GM15510 (cell line): ENCODE measurements around the gene EFNA3.

ENCODE experiments used
- POLR2A ChIP-seq: IDR thresholded peaks from 3 replicates; pipeline ENCODE4 v1.6.1; 2011; ENCODE audit warnings: borderline replicate concordance; ENCODE audit not compliant: insufficient read length; ENCODE audit errors: extremely low read depth

EFNA3 gene

GRCh38 chr1:155057104-155057503, 21.5 kb upstream of the EFNA3 start:
- no peak for TF ChIP-seq POLR2A

GRCh38 chr1:155057788-155058211, 20.8 kb upstream of the EFNA3 start:
- no peak for TF ChIP-seq POLR2A

- no peak for TF ChIP-seq POLR2A
These were observed 17.9 kb upstream of the EFNA3 start for GRCh38 chr1:155060736-155061135.

GRCh38 chr1:155061381-155062150, 17.1 kb upstream of the EFNA3 start:
- no peak for TF ChIP-seq POLR2A

GRCh38 chr1:155062151-155062686, 16.4 kb upstream of the EFNA3 start:
- no peak for TF ChIP-seq POLR2A

GRCh38 chr1:155062702-155063411, 15.8 kb upstream of the EFNA3 start:
- TF ChIP-seq POLR2A, result no peak

GRCh38 chr1:155063550-155064110, 15.0 kb upstream of the EFNA3 start, which contains the start of gene EFNA4:
Gene EFNA4, plus strand, starts transcription at chr1:155063740. Its CDS starts 84 bp downstream, at chr1:155063824.
- peak; percentile 71 for TF ChIP-seq POLR2A

GRCh38 chr1:155064111-155064831, 14.4 kb upstream of the EFNA3 start:
- TF ChIP-seq POLR2A, result no peak

GRCh38 chr1:155064832-155065429, 13.7 kb upstream of the EFNA3 start:
- TF ChIP-seq POLR2A, result no peak

GRCh38 chr1:155066777-155067176, 11.9 kb upstream of the EFNA3 start:
- TF ChIP-seq POLR2A, result no peak

- TF ChIP-seq POLR2A, result no peak
These were observed 10.0 kb upstream of the EFNA3 start for GRCh38 chr1:155068599-155068998.

GRCh38 chr1:155069551-155070157, 9.0 kb upstream of the EFNA3 start:
- TF ChIP-seq POLR2A, result no peak

GRCh38 chr1:155070158-155070621, 8.4 kb upstream of the EFNA3 start:
- no peak for TF ChIP-seq POLR2A
